Astrocyte (in vitro differentiated cells and primary cell): ENCODE results near the gene CRYBG3.

Source experiments
- EZH2 ChIP-seq: IDR thresholded peaks from 2 replicates; pipeline ENCODE4 v1.6.1; 2012; ENCODE audit warnings: mild to moderate bottlenecking, low read length, inconsistent platforms; ENCODE audit not compliant: insufficient read depth
- TF ChIP-seq, protein P1 (sequence below): IDR thresholded peaks from 2 replicates; pipeline ENCODE4 v1.5.1; 2011; ENCODE audit warnings: low read depth, mild to moderate bottlenecking, inconsistent platforms, low read length, moderate library complexity; ENCODE audit not compliant: insufficient read depth

- TF ChIP-seq, protein P1, sequence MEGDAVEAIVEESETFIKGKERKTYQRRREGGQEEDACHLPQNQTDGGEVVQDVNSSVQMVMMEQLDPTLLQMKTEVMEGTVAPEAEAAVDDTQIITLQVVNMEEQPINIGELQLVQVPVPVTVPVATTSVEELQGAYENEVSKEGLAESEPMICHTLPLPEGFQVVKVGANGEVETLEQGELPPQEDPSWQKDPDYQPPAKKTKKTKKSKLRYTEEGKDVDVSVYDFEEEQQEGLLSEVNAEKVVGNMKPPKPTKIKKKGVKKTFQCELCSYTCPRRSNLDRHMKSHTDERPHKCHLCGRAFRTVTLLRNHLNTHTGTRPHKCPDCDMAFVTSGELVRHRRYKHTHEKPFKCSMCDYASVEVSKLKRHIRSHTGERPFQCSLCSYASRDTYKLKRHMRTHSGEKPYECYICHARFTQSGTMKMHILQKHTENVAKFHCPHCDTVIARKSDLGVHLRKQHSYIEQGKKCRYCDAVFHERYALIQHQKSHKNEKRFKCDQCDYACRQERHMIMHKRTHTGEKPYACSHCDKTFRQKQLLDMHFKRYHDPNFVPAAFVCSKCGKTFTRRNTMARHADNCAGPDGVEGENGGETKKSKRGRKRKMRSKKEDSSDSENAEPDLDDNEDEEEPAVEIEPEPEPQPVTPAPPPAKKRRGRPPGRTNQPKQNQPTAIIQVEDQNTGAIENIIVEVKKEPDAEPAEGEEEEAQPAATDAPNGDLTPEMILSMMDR = no peak
- no peak for TF ChIP-seq EZH2
These were observed 40.8 kb downstream of the CRYBG3 start for GRCh38 chr3:97862582-97862981.
